Gastroesophageal sphincter (tissue), 4 donors: ENCODE data around the gene AUNIP. TPM values are rescaled to one million over a fixed set of nuclear protein-coding genes. Genes with fewer than 3 reads are reported as not detected.
A peak's percentile ranks its signal among the peaks of the same experiment; 100 is the strongest.

Experiments
- ATAC-seq: fragments of 150-250 bp; one replicate; pipeline ENCODE4 v1.9.1; 2016; ENCODE audit warnings: mild to moderate bottlenecking, moderate library complexity
- H3K27ac ChIP-seq, 4 donors: fragments of 200-600 bp; sonication (generic) in 3 of 4; 1 replicate in 3 of 4; 2 replicates in 1 of 4; pipeline ENCODE4 v1.5.1; 2016 to 2019
- H3K27me3 ChIP-seq: fragments of 200-600 bp; sonication (generic); one replicate; pipeline ENCODE4 v1.5.1; 2019
- H3K36me3 ChIP-seq, 2 donors: fragments of 200-600 bp; sonication (generic); one replicate each; pipeline ENCODE4 v1.5.1; 2019; ENCODE audit warnings: control low read depth in 1 of 2
- H3K4me1 ChIP-seq, 3 donors: fragments of 200-600 bp; sonication (generic); 1 replicate in 2 of 3; 2 replicates in 1 of 3; pipeline ENCODE4 v1.5.1; 2016 to 2019; ENCODE audit warnings: control low read depth in 2 of 3
- H3K4me3 ChIP-seq, 2 donors: fragments of 200-600 bp; sonication (generic); one replicate each; pipeline ENCODE4 v1.5.1; 2019; ENCODE audit warnings: mild to moderate bottlenecking in 1 of 2, moderate library complexity in 1 of 2
- H3K9me3 ChIP-seq, 3 donors: fragments of 200-600 bp; sonication (generic); one replicate each; pipeline ENCODE4 v1.5.1; 2017 to 2019; ENCODE audit warnings: control low read depth in 2 of 3
- EP300 ChIP-seq: sonication (generic); formaldehyde crosslinking; IDR thresholded peaks from one replicate; pipeline ENCODE4 v1.6.1; 2017; ENCODE audit warnings: antibody characterized with exemption, mild to moderate bottlenecking
- POLR2A ChIP-seq, 2 donors: fragments of 450-650 bp; IDR thresholded peaks; one replicate each; pipeline ENCODE4 v1.6.1; 2017; ENCODE audit warnings: antibody characterized with exemption in 2 of 2, mild to moderate bottlenecking in 2 of 2, moderate library complexity in 1 of 2
- POLR2AphosphoS5 ChIP-seq: sonication (generic); formaldehyde crosslinking; IDR thresholded peaks from one replicate; pipeline ENCODE4 v1.6.1; 2017; ENCODE audit warnings: antibody characterized with exemption
- WGBS, 2 donors: methylation state at CpG; one replicate each; pipeline ENCODE4 v1.1.5; 2018; ENCODE audit warnings: low coverage in 1 of 2; 5-methylcytosine and 5-hydroxymethylcytosine counted together
- total RNA-seq, 4 donors: library from RNA; depleted of rRNA; stranded (reverse); fragments of >200 nt; gene quantifications; one replicate each; pipeline ENCODE4 v1.1.0, GENCODE V29; 2016
- TF ChIP-seq, protein P1 (sequence below), 4 experiments: fragments of 200-600 bp in 2 of 4; fragments of 450-650 bp in 2 of 4; sonication (generic) in 1 of 4; IDR thresholded peaks; one replicate each; pipeline ENCODE4 v1.5.1; 2017 to 2019; ENCODE audit warnings: antibody characterized with exemption in 4 of 4, mild to moderate bottlenecking in 2 of 4, moderate library complexity in 2 of 4

The AUNIP gene
- total RNA-seq, 4 donors from 2014 or later: 0.52 to 1.1 TPM; not detected in 2

DNA sequence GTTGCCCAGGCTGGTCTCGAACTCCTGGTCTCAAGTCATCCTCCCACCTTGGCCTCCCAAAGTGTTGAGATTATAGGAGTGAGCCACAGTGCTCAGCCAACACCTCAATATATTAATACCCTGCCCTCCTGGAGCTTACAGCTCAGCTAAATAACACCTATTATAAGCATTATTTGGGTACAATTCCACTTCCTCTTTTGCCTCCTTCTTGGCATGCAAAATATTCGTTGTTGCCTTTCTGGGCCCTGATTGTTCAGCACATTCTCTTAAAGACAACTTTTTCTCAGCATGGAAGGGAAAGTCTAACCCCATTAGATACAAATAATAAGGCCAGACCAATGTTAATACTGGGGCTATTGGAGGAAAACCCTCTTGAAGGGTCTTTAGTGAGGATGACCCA is 13.5 kb upstream of the AUNIP start:
- H3K4me3 ChIP-seq: no peak overlapping the region
- no peak for ATAC-seq
- H3K9me3 ChIP-seq: no peaks in the 10 kb centered on the region
- peaks cover 0 to 30% of the 10 kb centered on the region in 2 donors for H3K36me3 ChIP-seq
- WGBS, 2 donors: 40 to 59% methylated on average over 1 to 2 of the region's 2 CpGs
- H3K27me3 ChIP-seq: no peaks in the 10 kb centered on the region
- peaks cover 0 to 57% (median 12%) of the 10 kb centered on the region in 3 donors for H3K4me1 ChIP-seq
- TF ChIP-seq POLR2A (IDR thresholded peaks at IDR 0.05) (no peak), EP300 (no peak), POLR2AphosphoS5 (no peak)
- TF ChIP-seq, protein P1, sequence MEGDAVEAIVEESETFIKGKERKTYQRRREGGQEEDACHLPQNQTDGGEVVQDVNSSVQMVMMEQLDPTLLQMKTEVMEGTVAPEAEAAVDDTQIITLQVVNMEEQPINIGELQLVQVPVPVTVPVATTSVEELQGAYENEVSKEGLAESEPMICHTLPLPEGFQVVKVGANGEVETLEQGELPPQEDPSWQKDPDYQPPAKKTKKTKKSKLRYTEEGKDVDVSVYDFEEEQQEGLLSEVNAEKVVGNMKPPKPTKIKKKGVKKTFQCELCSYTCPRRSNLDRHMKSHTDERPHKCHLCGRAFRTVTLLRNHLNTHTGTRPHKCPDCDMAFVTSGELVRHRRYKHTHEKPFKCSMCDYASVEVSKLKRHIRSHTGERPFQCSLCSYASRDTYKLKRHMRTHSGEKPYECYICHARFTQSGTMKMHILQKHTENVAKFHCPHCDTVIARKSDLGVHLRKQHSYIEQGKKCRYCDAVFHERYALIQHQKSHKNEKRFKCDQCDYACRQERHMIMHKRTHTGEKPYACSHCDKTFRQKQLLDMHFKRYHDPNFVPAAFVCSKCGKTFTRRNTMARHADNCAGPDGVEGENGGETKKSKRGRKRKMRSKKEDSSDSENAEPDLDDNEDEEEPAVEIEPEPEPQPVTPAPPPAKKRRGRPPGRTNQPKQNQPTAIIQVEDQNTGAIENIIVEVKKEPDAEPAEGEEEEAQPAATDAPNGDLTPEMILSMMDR (IDR thresholded peaks at IDR 0.05): no peak
- H3K27ac ChIP-seq: peak overlapping the region in 3 of 4 donors; percentile 9 to 39 (median 30)

DNA sequence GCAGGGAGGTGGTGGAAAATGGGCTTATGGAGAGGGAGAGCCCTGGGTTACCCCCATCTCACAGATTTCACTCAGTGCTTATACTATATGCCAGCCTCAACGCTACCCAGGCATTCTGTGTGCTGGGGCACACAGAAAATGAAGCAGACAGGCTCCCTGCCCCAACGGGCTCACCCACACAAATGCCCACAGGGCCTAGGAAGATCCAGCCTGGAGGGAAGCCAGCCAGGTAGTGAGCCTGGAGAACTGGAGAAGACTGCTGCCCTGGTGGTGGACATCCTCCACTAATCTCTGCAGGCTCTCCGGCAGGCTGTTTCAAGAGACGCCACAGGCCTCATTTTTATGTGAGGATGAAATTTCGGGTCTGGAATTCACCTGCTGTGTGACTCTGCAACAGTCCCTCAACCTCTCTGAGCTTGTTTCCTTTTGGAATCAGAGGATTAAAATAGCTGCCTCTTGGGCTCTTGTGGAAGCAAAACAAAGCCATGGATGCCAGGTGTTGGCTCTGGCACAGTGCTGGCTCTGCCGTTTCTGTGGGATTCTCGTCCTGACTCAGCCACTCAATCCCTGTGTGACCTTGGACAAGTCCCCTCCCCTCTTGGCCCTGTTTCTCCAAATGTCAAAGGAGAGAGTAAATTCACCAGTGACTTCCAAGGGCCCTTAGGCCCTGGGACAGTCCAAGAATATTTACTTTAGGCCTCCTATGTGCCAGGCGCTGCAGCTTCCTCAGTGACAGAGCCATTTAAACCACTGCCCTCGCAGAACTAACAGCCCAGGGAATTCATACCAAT is 12.6 kb upstream of the AUNIP start:
- peak overlapping the region in 2 of 4 donors; percentile 4 to 39 for H3K27ac ChIP-seq
- peaks cover 0 to 37% of the 10 kb centered on the region in 2 donors for H3K36me3 ChIP-seq
- no peak overlapping the region for H3K4me3 ChIP-seq
- H3K4me1 ChIP-seq: peaks cover 0 to 57% (median 12%) of the 10 kb centered on the region in 3 donors
- ATAC-seq: no peak
- WGBS, 2 donors: 44 to 57% methylated on average over 2 to 4 of the region's 9 CpGs
- no peaks in the 10 kb centered on the region for H3K9me3 ChIP-seq
- no peak for TF ChIP-seq EP300
- TF ChIP-seq, protein P1 (IDR thresholded peaks at IDR 0.05): no peak
- no peak for TF ChIP-seq POLR2AphosphoS5
- TF ChIP-seq POLR2A (IDR thresholded peaks at IDR 0.05): no peak
- no peaks in the 10 kb centered on the region for H3K27me3 ChIP-seq

DNA sequence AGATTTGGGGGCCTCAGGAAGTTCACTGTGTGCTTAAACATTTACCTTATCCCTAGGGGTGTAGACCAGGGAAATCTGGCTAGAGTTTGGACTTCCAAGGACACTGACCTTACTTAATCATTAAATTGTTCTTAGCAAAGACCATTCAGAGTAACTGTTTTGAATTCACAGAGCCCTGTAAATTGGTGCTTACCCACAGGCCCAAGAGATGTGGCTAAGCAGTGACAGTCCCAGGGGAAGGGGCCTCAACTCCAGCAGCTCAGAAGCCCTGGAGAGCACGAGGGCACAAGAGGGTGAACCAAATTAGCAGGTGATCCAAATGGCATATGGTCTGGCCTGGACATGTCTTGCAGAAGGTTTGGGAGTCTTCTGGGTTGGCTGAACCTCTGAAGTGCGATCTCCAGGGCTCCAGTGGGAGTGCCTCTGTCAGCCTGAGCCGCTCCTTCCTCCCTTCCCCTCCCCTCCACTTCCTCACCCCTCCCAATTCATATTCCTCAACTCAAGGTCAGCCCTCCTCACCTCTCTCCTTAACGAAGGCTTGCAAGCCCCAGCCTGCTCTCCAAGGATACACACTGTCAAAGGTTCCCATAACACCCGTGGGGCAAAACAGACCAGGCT is 11.9 kb upstream of the AUNIP start:
- Histone ChIP-seq H3K4me1 (peaks cover 0 to 52% (median 12%) of the 10 kb centered on the region in 3 donors), H3K9me3 (no peaks in the 10 kb centered on the region), H3K27me3 (no peaks in the 10 kb centered on the region), H3K4me3 (no peak overlapping the region), H3K36me3 (peaks cover 0 to 42% of the 10 kb centered on the region in 2 donors), H3K27ac (peak overlapping the region in 1 of 4 donors; percentile 4)
- TF ChIP-seq POLR2AphosphoS5 (no peak), EP300 (no peak), POLR2A (IDR thresholded peaks at IDR 0.05) (no peak)
- TF ChIP-seq, protein P1 (IDR thresholded peaks at IDR 0.05): no peak
- ATAC-seq: no peak
- WGBS, 2 donors: 27% methylated on average over 2 of the region's 5 CpGs; no CpG with 5 or more reads in 1 of the 2 donors

DNA sequence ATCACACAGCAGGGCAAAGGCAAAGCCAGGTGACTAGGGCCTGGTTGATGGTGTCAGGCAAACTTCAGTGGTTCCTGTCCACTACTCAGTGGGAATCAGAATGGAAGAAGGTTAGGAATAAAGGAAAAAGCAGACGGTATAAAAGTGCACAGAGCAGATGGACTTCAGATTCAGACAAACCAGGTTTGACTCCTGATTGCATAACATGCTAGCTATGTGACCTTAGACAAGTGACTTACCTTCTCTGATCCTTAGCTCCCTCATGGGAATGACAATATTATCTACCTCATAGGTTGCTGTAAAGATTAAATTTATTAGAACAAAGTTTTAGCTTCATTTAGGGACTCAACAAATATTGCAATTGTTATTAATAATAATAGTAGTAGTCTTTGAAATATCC is 11.4 kb upstream of the AUNIP start:
- H3K4me1 ChIP-seq: peaks cover 0 to 46% (median 12%) of the 10 kb centered on the region in 3 donors
- no peaks in the 10 kb centered on the region for H3K27me3 ChIP-seq
- H3K36me3 ChIP-seq: peaks cover 0 to 42% of the 10 kb centered on the region in 2 donors
- H3K4me3 ChIP-seq: no peak overlapping the region
- no peak for ATAC-seq
- no peaks in the 10 kb centered on the region for H3K9me3 ChIP-seq
- no peak for TF ChIP-seq POLR2AphosphoS5
- TF ChIP-seq, protein P1 (IDR thresholded peaks at IDR 0.05): no peak
- no peak for TF ChIP-seq POLR2A (IDR thresholded peaks at IDR 0.05)
- no peak for TF ChIP-seq EP300
- H3K27ac ChIP-seq: no peak overlapping the region
- WGBS, 2 donors: 75 to 80% methylated on average over 1 of the region's 1 CpG
